HG02840 (cell line): Measurements from ENCODE around the gene ZNF747.
"Not testable (repeated sequence)": the region's sequence is repeated elsewhere in the genome, so short reads cannot be mapped to it uniquely, and the experiment has no call there.

Source experiments
- ATAC-seq: cut with Tn5 transposase; IDR thresholded peaks from one replicate; pipeline ENCODE4 v1.9.1; 2021; ENCODE audit warnings: mild to moderate bottlenecking, moderate library complexity, moderate number of reproducible peaks; ENCODE audit not compliant: unreplicated experiment, low FRiP score

ZNF747 gene

GRCh38 chr16:30557957-30558788 lies 23.5 kb upstream of the ZNF747 start, which contains the start of gene ZNF764:
Gene ZNF764, minus strand, starts transcription at chr16:30558374. Its CDS starts 192 bp downstream, at chr16:30558182.
- peak; percentile 75 for ATAC-seq

- ATAC-seq: peak; percentile 20
Measured at GRCh38 chr16:30557707-30557956, 23.0 kb upstream of the ZNF747 start.

DNA sequence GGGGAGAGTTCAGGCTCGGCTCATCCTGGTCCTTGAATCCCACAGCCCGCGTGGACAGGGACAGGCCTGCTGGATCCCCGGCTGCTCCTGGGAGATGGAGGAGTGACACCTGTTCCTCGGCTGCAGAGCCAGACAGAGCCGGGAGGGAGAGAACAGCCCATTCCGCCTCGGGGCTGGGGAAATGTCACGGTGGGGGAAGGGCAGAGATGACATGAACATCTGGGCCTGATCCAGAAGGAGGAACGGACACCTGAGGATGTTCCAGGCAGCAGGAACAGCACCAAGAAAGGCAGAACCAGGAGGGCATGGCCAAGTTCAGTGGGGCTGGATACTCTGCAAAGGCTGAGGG lies 21.4 kb upstream of the ZNF747 start:
- ATAC-seq: no peak

- no peak for ATAC-seq
Measured at GRCh38 chr16:30555315-30556124, 20.9 kb upstream of the ZNF747 start.

DNA sequence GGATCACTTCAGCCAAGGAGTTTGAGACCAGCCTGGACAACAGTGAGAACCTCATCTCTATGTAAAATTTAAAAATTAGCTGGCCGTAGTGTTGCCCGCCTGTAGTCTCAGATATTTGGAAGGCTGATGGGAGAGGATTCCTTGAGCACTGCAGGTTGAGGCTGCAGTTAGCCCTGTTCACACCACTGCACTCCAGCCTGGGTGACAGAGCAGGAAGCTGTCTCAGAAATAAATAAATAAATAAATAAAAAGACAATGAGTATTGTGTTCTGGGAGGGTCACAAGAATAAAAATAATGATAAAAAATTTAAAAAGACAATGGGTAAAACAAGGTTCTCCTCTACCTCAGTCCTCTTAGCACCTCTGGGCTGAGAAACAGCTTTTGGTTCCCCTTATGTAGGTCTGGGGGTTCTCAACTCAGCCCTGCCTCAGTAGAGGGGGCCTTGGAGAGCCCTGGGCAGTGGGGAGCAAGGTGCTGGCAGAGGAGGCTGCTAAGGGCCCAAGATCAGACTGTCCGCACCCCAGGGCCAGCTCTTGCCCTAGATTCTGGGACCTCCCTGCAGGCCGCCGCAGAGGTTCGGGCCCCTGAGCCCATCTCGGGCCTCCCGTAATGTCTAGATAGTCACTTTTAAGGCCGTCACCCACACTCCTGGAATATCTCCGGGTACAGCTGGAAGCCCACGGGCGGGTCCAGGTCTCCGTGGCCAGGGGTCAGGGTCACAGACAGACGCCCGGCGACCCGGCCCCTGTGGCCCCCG lies 20.1 kb upstream of the ZNF747 start:
- no peak for ATAC-seq

DNA sequence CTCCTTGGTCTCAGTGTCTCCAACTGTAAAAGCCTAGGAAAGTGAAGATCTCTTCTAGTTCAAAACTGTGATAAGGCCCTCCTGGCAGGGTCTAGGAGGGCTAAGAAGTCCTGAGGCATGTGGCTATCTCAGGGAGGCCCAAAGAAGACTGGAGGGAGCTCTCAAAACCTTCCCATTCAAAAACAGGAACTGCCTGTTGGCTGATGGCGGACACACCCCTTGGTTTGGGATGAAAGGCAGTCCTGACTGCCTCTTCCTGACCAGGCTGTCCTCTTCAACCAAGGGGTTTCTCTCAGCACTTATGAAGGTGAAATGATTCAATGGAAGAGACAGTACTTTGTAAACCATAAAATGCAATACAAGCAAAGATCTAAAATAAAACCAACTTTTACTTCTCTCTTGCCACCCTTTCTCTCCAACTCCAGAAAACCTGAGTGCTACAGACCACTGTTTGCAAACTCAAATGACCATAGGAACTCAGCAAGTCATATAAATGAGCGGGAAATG lies 18.8 kb upstream of the ZNF747 start:
- ATAC-seq: no peak

- ATAC-seq: no peak
Measured at GRCh38 chr16:30552956-30553355, 18.3 kb upstream of the ZNF747 start.

DNA sequence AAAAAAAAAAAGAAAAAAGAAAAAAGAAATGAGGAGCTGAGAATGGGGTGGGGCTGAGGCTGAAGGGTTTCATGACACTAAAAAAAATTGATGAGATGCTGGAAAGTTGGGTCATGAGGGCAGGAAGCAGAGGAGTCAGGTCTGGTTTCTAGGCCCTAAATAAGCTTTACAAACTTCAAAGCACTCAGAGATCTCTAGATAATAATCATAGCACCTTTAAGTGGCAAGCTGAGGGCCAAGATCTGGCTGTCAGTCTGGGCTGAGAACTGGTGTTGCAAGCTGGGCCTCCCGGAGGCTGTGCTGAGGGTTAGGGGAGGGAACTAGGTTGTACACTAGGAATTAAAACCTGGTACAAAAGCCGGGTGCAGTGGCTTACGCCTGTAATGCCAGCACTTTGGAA lies 17.1 kb upstream of the ZNF747 start:
- no peak for ATAC-seq

DNA sequence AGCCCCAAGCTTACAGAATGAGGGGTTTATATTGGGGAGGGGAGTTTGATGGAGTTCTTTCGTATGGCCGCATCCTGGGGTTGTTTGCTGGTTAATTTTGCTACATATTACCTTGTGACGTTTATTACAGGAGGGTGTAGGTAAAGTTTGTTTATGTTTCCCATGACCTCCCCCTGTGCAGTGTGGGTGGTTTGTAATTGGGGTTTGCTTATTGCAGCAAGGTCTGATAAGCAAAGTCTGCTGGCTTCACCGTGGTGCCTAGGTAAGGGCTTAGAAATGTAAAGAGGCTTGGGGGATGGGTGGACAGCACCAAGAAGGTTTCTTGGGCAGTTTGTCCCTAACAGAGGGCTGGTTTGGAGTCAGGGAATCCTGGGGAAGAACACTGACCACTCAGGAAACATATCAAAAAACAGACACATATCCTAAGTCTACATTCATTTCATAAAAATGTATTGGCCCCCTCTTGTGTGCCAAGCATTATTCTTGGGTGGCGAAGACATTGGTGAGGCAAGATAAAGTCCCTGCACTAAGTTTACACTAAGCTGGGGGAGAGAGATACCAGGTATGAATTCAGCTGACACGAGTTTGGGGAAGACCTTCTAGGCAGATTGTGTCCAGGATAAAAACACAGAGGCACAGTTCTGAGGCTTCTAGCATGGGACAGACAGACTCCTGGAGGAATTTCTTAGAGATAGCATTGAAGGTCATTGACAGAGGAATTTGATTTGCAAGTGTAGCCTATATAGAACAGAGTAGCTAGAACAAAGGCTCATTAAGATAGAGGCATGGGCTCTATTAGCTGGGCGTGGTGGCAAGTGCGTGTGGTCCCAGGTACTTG lies 14.0 kb upstream of the ZNF747 start:
- no peak for ATAC-seq

DNA sequence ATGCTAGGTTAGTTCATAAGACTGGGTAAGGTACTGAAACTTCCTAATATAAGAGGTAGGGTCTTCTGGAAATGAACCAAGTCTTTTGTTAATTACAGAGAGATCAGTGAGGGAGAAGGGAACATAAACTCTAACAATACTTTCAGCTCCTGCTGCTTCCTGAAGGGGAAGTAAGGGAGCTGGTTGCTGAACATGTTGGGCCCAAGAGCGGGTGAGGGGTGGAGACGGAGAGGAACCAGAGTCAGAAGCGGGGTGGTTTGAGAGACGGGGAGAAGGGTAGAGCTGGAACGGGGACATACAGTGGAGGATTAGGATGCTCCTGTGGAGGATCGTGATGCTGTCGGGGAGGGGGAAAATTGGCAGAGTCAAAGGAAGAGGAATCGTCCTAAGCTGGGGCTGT lies 11.5 kb upstream of the ZNF747 start:
- no peak for ATAC-seq

- no peak for ATAC-seq
Measured at GRCh38 chr16:30543067-30543466, 8.4 kb upstream of the ZNF747 start.

DNA sequence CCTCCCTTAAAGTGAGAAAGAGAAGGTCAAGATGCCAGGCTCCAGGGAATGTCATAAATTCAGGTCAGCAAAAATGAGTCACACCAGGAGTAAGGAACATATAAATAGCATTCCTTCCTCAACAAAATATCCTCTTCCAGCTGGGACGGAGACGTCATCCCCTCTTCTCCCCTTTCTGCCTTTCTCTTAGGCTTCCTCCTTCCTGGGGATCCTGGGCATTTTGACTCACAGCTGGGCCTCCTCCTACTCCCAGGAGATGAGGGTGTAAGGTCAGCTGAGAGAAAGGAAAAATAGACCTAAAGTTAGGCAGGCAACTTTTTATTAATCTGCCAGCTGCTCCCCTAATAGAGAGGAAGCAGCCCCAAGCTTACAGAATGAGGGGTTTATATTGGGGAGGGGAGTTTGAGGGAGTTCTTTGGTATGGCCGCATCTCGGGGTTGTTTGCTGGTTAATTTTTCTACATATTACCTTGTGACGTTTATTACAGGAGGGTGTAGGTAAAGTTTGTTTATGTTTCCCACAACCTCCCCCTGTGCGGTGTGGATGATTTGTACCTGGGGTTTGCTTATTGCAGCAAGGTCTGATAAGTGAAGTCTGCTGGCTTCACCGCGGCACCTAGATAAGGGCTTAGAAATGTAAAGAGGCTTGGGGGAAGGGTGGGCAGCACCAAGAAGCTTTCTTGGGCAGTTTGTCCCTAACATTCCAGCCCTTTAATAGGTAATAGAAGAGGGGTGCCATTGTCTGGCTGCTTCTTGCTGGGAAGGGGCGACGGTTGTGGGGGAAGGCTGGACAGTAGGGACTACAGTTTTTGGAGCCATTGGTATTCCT lies 7.1 kb upstream of the ZNF747 start:
- ATAC-seq: no peak

- not testable (repeated sequence) for ATAC-seq
Measured at GRCh38 chr16:30540916-30541464, 6.3 kb upstream of the ZNF747 start.

- not testable (repeated sequence) for ATAC-seq
Measured at GRCh38 chr16:30539986-30540526, 5.4 kb upstream of the ZNF747 start.

DNA sequence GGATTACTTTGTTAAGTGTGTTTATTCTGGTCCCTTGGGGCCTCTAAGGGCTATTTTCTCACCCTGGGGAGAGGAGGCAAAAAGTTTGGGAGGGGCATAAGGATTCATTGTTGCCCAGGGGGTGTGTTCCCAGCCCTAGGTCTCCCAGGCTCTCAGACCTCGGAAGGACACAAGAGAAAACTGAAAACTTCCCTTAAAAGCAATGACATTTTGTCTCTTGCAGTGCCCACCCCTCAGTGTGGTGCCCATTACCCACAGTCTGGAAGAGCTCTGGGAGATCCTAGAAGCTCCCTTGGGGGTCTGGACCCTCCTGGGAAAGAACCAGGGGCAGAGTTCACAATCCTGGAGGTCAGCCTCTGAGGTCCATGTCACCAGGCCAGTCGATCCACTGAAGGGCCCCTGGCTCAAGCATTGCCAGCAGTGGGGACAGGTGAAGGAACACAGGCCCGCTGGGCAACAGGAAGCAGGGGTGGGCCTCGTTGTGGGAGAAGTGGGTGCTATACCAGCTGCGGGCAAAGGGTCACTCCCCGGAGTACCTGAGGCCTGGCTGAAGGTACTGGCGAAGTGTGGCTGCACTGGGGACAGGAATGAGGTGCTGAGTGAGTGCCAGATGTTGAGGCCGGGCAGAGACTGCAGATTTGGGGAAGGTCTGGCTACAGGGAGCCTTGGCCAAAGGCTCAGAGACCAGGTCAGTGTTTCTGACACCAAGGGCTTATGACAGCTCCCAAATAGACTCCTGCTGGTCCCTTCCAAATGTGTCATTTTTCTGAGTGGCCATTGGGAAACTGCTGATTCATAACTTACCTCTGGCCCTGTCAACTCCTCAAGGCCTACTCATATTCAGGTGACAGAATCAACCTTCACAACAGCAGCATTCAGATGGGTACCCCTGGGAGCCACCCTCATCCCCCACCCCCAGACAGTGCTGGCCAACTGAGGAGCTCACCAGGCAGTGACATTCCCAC lies 4.6 kb upstream of the ZNF747 start:
- ATAC-seq: no peak

DNA sequence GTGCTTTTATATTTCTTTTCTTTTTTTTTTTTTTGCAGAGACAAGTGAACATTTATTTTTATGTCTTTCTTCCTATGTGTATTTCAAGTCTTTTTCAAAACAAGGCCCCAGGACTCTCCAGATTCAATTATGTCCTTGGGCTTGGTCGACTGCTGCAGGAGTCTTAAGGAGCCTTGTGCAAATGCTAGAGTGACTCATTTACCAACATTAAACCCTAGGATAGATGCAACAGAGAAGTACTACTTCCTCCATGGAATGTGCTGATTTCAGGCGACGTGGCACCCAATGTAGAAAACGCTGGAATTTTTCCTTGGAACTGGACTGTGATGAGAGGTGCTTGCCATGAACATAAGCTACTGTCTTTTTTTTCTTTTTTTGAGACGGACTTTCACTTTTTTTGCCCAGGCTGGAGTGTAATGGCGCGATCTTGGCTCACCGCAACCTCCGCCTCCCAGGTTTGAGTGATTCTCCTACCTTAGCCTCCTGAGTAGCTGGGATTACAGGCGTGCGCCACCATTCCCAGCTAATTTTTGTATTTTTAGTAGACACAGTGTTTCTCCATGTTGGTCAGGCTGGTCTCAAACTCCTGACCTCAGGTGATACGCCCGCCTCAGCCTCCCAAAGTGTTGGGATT lies 1.9 kb upstream of the ZNF747 start:
- ATAC-seq: not testable (repeated sequence)

- ATAC-seq: no peak
Measured at GRCh38 chr16:30535777-30536190, 1.1 kb upstream of the ZNF747 start.
